ENCODE results near the gene SMIM36.
"Not testable (repeated sequence)": the region's sequence is repeated elsewhere in the genome, so short reads cannot be mapped to it uniquely, and the experiment has no call there.

SMIM36 gene

DNA sequence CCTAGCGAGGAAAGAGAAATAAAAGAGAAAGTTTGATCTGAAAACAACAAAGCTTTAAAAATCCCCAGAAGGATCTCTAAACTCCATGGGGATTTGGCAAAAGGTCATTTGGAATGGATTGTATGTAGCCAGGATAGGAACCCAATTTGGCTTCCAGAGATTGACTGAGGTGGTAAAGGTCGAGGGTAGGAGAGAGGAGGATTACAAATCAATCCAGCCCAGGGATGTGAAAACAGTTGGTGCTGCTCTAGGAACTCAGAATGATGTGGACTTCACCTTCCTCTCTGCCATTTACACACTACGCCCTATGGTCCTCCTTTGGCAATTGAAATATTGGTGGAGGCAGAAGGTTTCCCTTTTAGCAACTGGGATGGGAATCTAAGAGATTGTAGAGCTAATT, 18.8 kb upstream of the SMIM36 start:
- H3K4me3 ChIP-seq (ENCODE audit: low read depth, low read length), result no peak overlapping the region
- in situ Hi-C loops (cut with HindIII; ENCODE audit: low sequenced_read_pairs), result loop anchor here (25.0 kb wide), 1 partner anchor 232 kb away; the partner anchor contains the start of gene PCTP
- DNase-seq (ENCODE audit: low read depth), result no peak
- TF ChIP-seq CTCF (IDR thresholded peaks at IDR 0.05; ENCODE audit: low read depth, low read length, missing control alignments), result no peak

DNA sequence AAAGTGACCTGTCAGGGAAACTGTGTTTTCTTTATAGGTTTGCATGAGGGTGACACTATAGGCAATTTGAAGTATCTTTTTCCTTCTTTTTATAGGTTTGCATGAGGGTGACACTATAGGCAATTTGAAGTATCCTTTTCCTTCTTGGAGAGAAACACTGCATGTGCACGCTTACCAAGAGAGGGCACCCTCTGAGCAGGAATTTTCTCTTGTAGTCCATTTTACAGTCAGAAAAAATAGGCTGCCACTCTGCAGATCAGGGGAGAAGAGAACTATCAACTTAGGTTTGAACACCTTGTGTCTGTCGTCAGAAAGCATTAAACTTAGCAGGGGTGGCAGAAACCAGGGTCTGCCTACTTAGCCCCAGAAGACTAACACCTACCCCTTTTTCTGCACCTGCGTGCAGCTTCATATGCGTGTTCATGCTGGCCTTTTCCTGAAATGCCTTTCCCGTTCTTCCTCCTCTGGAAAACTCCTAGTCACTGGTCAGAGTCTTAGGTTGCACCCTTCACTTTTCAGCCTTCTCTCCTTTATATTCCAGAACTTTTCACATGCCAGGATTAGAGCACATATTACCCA, 16.4 kb upstream of the SMIM36 start:
- TF ChIP-seq CTCF (IDR thresholded peaks at IDR 0.05; ENCODE audit: low read depth, low read length, missing control alignments), result peak; percentile 74

GRCh38 chr17:55524440-55525220, 13.4 kb upstream of the SMIM36 start:
- H3K4me3 ChIP-seq (ENCODE audit: low read depth, low read length), result no peak overlapping the region
- no peak for TF ChIP-seq CTCF (IDR thresholded peaks at IDR 0.05; ENCODE audit: low read depth, low read length, missing control alignments)
- no peak for DNase-seq (ENCODE audit: low read depth)
- in situ Hi-C loops (cut with HindIII; ENCODE audit: low sequenced_read_pairs), result loop anchor here (25.0 kb wide), 2 partner anchors 212 to 238 kb away; partner anchors contain the start of gene PCTP

More for the DNA sequence above, 16.4 kb upstream of the SMIM36 start:
- H3K4me3 ChIP-seq (ENCODE audit: low read depth, low read length), result no peak overlapping the region
- DNase-seq (ENCODE audit: low read depth), result peak; percentile 38
- in situ Hi-C loops (cut with HindIII; ENCODE audit: low sequenced_read_pairs), result loop anchor here (25.0 kb wide), 1 partner anchor 235 kb away; the partner anchor contains the start of gene PCTP

DNA sequence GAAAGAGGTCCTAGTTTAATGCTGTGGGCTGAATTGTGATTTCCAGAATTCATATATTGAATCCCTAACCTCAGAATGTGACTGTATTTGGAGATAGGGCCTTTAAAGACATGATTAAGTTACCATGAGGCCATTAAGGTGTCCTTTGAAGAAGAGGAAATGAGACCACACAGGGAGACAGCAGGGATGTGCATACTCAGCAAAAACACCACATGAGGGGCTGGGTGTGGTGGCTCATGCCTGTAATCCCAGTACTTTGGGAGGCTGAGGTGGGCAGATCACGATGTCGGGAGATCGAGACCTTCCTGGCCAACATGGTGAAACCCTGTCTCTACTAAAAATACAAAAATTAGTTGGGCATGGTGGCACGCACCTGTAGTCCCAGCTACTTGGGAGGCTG, 11.8 kb upstream of the SMIM36 start:
- DNase-seq (ENCODE audit: low read depth); H3K4me3 ChIP-seq (ENCODE audit: low read depth, low read length): not testable (repeated sequence)
- in situ Hi-C loops (cut with HindIII; ENCODE audit: low sequenced_read_pairs), result loop anchor here (25.0 kb wide), 1 partner anchor 211 kb away; no protein-coding TSS in a partner anchor

GRCh38 chr17:55521186-55521585, 9.9 kb upstream of the SMIM36 start:
- in situ Hi-C loops (cut with HindIII; ENCODE audit: low sequenced_read_pairs), result loop anchor here (25.0 kb wide), 1 partner anchor 209 kb away; no protein-coding TSS in a partner anchor
- no peak overlapping the region for H3K4me3 ChIP-seq (ENCODE audit: low read depth, low read length)
- DNase-seq (ENCODE audit: low read depth), result no peak
- TF ChIP-seq CTCF (IDR thresholded peaks at IDR 0.05; ENCODE audit: low read depth, low read length, missing control alignments), result no peak

- in situ Hi-C loops (cut with HindIII; ENCODE audit: low sequenced_read_pairs), result loop anchor here (25.0 kb wide), 1 partner anchor 208 kb away; no protein-coding TSS in a partner anchor
- DNase-seq (ENCODE audit: low read depth), result no peak
- no peak for TF ChIP-seq CTCF (IDR thresholded peaks at IDR 0.05; ENCODE audit: low read depth, low read length, missing control alignments)
- H3K4me3 ChIP-seq (ENCODE audit: low read depth, low read length), result no peak overlapping the region
Observed at GRCh38 chr17:55520402-55520801, 9.2 kb upstream of the SMIM36 start.

DNA sequence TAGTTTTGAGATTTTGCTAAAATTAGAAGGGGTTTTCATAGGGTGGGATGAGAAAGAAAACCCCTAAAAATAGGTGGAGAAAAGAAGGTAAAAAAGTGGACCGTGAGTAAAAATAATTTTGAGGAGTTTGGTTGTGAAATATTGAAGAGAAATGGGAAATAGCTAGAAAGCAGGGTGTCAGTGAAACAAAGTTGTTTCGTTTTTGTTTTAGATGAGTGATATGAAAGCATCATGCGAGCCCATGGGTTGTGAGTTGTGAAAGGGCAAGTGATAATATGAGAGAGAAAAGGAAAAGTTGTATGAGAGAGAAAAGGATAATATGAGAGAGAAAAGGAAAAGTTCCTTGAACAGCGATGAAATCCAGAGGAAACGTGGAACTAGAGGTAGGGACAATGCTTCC, 7.3 kb upstream of the SMIM36 start:
- H3K4me3 ChIP-seq (ENCODE audit: low read depth, low read length), result no peak overlapping the region
- TF ChIP-seq CTCF (IDR thresholded peaks at IDR 0.05; ENCODE audit: low read depth, low read length, missing control alignments), result no peak
- in situ Hi-C loops (cut with HindIII; ENCODE audit: low sequenced_read_pairs), result loop anchor here (25.0 kb wide), 1 partner anchor 206 kb away; no protein-coding TSS in a partner anchor
- no peak for DNase-seq (ENCODE audit: low read depth)
